ENCODE results near the gene SIT1. TPM values are rescaled to one million over a fixed set of nuclear protein-coding genes. Genes with fewer than 3 reads are reported as not detected.

The SIT1 gene
- total RNA-seq, 4 donors from 2014 or later, result 0.42 to 4.2 (median 1.5) TPM

DNA sequence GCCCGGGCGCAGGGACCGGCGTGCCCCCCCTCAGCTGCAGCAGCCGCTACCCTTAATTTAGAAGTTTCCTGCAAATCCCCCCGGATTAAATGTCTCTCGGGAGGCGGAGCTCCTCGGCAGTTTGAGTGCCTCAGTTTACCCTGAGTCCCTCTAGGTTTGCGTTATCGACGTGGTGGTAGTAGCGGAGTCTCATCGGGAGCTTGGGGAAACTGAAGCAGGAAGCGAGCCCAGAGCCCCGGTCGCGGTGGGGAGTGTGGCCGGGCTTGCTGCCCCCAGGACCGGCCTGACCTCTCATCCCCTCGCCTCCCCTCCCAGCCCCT lies 39.5 kb upstream of the SIT1 start:
- Histone ChIP-seq H3K27ac (peak overlapping the region; percentile 74 to 92 (median 88)), H3K4me1 (peaks cover 0 to 41% (median 5%) of the 10 kb centered on the region in 3 donors), H3K36me3 (peaks cover 0 to 5% (median 0%) of the 10 kb centered on the region in 3 donors), H3K4me3 (peak overlapping the region; percentile 49 to 76 (median 65)), H3K27me3 (peaks cover 0 to 6% (median 0%) of the 10 kb centered on the region in 4 donors), H3K9me3 (no peaks in the 10 kb centered on the region)
- no peak for DNase-seq
- no peak for TF ChIP-seq POLR2A (IDR thresholded peaks at IDR 0.05)
- TF ChIP-seq, protein P1, sequence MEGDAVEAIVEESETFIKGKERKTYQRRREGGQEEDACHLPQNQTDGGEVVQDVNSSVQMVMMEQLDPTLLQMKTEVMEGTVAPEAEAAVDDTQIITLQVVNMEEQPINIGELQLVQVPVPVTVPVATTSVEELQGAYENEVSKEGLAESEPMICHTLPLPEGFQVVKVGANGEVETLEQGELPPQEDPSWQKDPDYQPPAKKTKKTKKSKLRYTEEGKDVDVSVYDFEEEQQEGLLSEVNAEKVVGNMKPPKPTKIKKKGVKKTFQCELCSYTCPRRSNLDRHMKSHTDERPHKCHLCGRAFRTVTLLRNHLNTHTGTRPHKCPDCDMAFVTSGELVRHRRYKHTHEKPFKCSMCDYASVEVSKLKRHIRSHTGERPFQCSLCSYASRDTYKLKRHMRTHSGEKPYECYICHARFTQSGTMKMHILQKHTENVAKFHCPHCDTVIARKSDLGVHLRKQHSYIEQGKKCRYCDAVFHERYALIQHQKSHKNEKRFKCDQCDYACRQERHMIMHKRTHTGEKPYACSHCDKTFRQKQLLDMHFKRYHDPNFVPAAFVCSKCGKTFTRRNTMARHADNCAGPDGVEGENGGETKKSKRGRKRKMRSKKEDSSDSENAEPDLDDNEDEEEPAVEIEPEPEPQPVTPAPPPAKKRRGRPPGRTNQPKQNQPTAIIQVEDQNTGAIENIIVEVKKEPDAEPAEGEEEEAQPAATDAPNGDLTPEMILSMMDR (IDR thresholded peaks at IDR 0.05), result no peak
- intact Hi-C loops (cut with DNase I), result no loop called here
- 0% methylated on average over 10 of the region's 21 CpGs; no CpG with 5 or more reads in 1 of the 2 donors for WGBS, 2 donors

DNA sequence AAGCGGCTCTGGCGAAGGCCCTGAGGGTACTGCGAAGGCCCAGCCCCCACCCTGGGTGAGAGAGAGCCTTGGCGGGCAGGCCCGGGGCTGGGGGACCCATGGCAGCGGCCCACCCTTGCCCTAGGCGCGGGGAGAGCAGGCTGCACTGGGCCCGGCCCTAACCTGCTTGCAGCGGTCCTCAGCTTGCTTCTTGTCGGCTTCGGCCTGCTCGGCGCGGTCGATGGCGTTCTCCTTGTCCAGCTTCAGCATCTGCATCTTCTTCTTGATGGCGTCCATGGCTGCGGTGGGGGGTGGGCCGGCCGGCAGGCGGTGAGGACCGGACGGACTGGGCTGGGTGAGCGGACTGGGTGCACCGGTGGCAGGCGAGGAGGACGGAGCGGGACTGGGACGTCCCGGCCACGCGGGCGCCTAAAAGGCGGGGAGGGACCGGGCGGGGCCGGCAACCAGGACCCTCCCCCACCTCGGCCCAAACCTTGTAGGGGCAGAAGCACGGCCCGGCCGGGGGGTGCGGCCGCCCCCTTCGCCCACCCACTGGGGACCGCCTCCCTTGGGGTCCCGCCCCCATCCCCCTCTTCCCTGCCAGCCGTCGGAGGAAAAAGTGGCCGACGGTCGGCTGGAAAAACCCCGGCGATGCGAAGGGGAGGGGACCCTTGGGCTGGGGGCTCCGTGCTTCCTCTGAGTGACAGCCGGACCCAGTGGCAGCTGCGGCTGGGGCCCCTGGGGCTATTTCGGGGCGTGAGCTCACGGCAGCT lies 39.0 kb upstream of the SIT1 start, which contains the start of gene TPM2:
Gene TPM2, minus strand, starts transcription at position 384 of the 752 bp plus-strand sequence. Its CDS starts 108 bp downstream, at position 276.
- peak in 2 of 4 donors; percentile 71 to 89 for TF ChIP-seq POLR2A (IDR thresholded peaks at IDR 0.05)
- TF ChIP-seq, protein P1 (IDR thresholded peaks at IDR 0.05), result no peak
- Histone ChIP-seq H3K27ac (peak within 1 kb of the TSS; percentile 74 to 92 (median 88)), H3K9me3 (no peaks in the 10 kb centered on the region), H3K27me3 (peaks cover 0 to 6% (median 0%) of the 10 kb centered on the region in 4 donors), H3K4me1 (peaks cover 0 to 41% (median 5%) of the 10 kb centered on the region in 3 donors), H3K36me3 (peaks cover 0 to 10% (median 0%) of the 10 kb centered on the region in 3 donors), H3K4me3 (peak within 1 kb of the TSS; percentile 49 to 76 (median 65))
- WGBS, 2 donors, result 15 to 70% methylated on average over 5 to 11 of the region's 61 CpGs
- no peak for DNase-seq
- intact Hi-C loops (cut with DNase I), result loop anchor here (10.0 kb wide), 1 partner anchor 85 kb away; the partner anchor contains the start of gene TESK1

DNA sequence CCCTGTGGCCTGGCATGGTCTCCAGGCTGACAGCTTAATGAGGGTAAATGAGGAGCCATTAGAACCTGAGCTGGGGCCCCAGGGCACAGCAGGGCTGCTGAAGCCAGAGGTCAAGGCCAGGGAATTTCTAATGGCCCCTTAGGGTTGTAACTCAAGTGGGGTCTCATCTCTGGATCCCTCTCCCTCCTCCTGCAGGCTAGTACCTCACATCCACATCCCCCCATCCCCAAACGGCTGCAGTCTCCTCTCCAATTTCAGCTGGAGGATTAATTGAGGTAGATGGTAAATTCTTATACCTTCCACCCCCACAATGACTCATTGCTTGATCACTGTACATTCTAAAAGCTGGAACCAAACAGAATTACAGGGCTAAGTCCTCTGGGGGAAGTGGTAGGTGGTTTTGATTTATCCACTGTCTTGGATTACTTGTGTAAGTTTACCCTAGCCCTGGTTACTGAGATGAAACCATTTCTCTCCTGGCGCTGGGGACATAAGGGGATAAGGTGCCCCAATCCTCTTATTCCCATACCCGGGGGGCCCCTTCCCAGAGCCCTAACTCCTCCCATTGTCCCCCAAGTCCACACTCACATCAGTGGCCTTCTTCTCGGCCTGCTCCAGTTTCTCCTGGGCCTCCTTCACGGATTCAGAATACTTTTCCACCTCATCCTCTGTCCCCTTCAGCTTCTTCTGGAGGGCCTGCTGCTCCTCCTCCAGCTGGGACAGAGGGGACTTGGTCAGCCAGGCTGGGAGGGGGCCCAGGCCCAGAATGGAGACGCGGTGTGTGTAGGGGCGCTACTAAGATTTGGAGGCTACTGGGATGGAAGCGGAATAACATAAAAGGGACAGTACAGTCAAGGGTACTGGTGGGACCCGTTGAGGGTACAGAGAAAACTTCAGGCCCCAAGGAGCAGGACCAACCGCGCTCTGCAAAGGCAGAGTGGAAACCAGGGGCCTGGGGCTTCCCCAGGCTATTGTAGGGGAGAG lies 38.1 kb upstream of the SIT1 start:
- no peak for TF ChIP-seq POLR2A (IDR thresholded peaks at IDR 0.05)
- TF ChIP-seq, protein P1 (IDR thresholded peaks at IDR 0.05), result no peak
- peaks cover 0 to 19% (median 0%) of the 10 kb centered on the region in 3 donors for H3K36me3 ChIP-seq
- intact Hi-C loops (cut with DNase I), result loop anchor here (10.0 kb wide), 1 partner anchor 84 kb away; the partner anchor contains the start of gene TESK1
- 37 to 54% methylated on average over 9 to 10 of the region's 12 CpGs for WGBS, 2 donors
- H3K27me3 ChIP-seq, result peaks cover 0 to 6% (median 0%) of the 10 kb centered on the region in 4 donors
- H3K4me3 ChIP-seq, result peak overlapping the region; percentile 49 to 76 (median 65)
- peaks cover 0 to 41% (median 5%) of the 10 kb centered on the region in 3 donors for H3K4me1 ChIP-seq
- peak overlapping the region; percentile 74 to 92 (median 88) for H3K27ac ChIP-seq
- no peaks in the 10 kb centered on the region for H3K9me3 ChIP-seq
- no peak for DNase-seq

DNA sequence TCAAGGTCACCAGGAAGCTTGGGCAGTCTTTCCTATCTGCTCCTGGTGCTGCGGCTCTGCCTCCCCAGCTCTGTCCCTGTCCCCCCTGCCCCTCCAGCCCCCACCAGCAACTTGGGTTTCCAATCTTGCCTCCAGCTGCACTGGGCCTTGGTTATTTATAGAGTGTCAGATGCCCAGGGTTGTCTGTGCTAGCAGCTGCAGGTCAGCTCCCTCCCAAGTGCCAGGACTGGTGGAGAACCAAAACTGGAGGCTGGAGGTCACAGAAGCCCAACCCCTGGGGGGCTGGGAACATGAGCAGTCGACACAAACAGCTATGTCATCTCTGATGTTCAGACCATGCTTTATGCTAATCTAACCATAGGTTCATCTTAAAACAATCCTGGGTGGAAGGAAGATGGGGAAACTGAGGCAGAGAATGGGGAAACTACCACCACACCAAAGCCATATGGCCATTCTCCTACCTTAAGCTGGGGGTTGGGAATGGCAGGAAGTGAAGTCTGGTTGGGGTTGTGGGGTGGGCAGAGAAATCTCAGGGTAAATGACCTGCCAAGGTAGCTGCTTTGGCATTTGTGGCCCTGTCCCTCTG lies 37.3 kb upstream of the SIT1 start:
- Histone ChIP-seq H3K9me3 (no peaks in the 10 kb centered on the region), H3K27ac (peak overlapping the region; percentile 44 to 92 (median 88)), H3K36me3 (peaks cover 0 to 27% (median 0%) of the 10 kb centered on the region in 3 donors), H3K4me3 (peak overlapping the region; percentile 49 to 76 (median 65)), H3K27me3 (peaks cover 0 to 6% (median 0%) of the 10 kb centered on the region in 4 donors), H3K4me1 (peaks cover 0 to 44% (median 5%) of the 10 kb centered on the region in 3 donors)
- DNase-seq, result no peak
- no peak for TF ChIP-seq POLR2A (IDR thresholded peaks at IDR 0.05)
- TF ChIP-seq, protein P1 (IDR thresholded peaks at IDR 0.05), result no peak
- intact Hi-C loops (cut with DNase I), result loop anchor here (10.0 kb wide), 1 partner anchor 83 kb away; the partner anchor contains the start of gene TESK1
- WGBS, 2 donors, result 60 to 80% methylated on average over 1 to 2 of the region's 2 CpGs

Data from esophagus squamous epithelium (tissue), 5 donors.